Liver (tissue), 9 donors: ENCODE results near the gene TOGARAM2. TPM values are rescaled to one million over a fixed set of nuclear protein-coding genes. Genes with fewer than 3 reads are reported as not detected.

Experiments
- DNase-seq: peaks from one replicate; pipeline ENCODE4 v3.0.0-alpha.2; 2017; ENCODE audit warnings: low spot score
- H3K27ac ChIP-seq, 2 donors: one replicate each; pipeline ENCODE4 v1.7.0; 2013; ENCODE audit warnings: inconsistent platforms in 2 of 2, low read length in 2 of 2, control low read depth in 1 of 2, low read depth in 1 of 2, mild to moderate bottlenecking in 1 of 2
- H3K27me3 ChIP-seq, 4 donors: one replicate each; pipeline versions ENCODE4 v1.6.1 to v1.7.0; 2013; ENCODE audit warnings: low read length in 3 of 4, inconsistent platforms in 1 of 4, mild to moderate bottlenecking in 1 of 4, moderate library complexity in 1 of 4; ENCODE audit not compliant: control insufficient read depth in 4 of 4, insufficient read depth in 4 of 4
- H3K36me3 ChIP-seq, 4 donors: one replicate each; pipeline versions ENCODE4 v1.6.1 to v1.7.0; 2013; ENCODE audit warnings: low read length in 3 of 4, mild to moderate bottlenecking in 3 of 4, low read depth in 1 of 4, moderate library complexity in 1 of 4; ENCODE audit not compliant: control insufficient read depth in 4 of 4, insufficient read depth in 3 of 4
- H3K4me1 ChIP-seq, 4 donors: one replicate each; pipeline versions ENCODE4 v1.6.1 to v1.7.0; 2013; ENCODE audit warnings: low read length in 3 of 4, mild to moderate bottlenecking in 3 of 4, moderate library complexity in 1 of 4; ENCODE audit not compliant: control insufficient read depth in 4 of 4, insufficient read depth in 4 of 4
- H3K4me3 ChIP-seq, 3 donors: one replicate each; pipeline versions ENCODE4 v1.6.1 to v1.7.0; 2013; ENCODE audit warnings: low read length in 3 of 3, control low read depth in 1 of 3, low read depth in 1 of 3, mild to moderate bottlenecking in 1 of 3
- H3K9ac ChIP-seq, 2 donors: one replicate each; pipeline ENCODE4 v1.7.0; 2013; ENCODE audit warnings: low read length in 2 of 2, mild to moderate bottlenecking in 2 of 2, moderate library complexity in 2 of 2, control low read depth in 1 of 2, low read depth in 1 of 2
- H3K9me3 ChIP-seq, 4 donors: one replicate each; pipeline versions ENCODE4 v1.6.1 to v1.7.0; 2013; ENCODE audit warnings: low read length in 3 of 4; ENCODE audit not compliant: control insufficient read depth in 4 of 4
- EGR1 ChIP-seq, 2 donors: IDR thresholded peaks; 2 replicates each; pipeline ENCODE4 v1.6.1; 2016 to 2018; ENCODE audit warnings: antibody characterized with exemption in 2 of 2, low read depth in 2 of 2
- GABPA ChIP-seq, 2 donors: IDR thresholded peaks in 1 of 2; conservative IDR thresholded peaks in 1 of 2; 2 replicates each; pipeline ENCODE4 v1.6.1; 2016; ENCODE audit warnings: antibody characterized with exemption in 2 of 2, mild to moderate bottlenecking in 1 of 2, moderate library complexity in 1 of 2
- HNF4G ChIP-seq: IDR thresholded peaks from 2 replicates; pipeline ENCODE4 v1.6.1; 2016; ENCODE audit warnings: antibody characterized with exemption
- JUND ChIP-seq, 2 donors: IDR thresholded peaks; 2 replicates each; pipeline ENCODE4 v1.6.1; 2016; ENCODE audit warnings: antibody characterized with exemption in 2 of 2
- NR2F2 ChIP-seq: IDR thresholded peaks from 2 replicates; pipeline ENCODE4 v1.6.1; 2016; ENCODE audit warnings: antibody characterized with exemption
- RXRA ChIP-seq, 2 donors: IDR thresholded peaks; 2 replicates each; pipeline ENCODE4 v1.6.1; 2017 to 2018; ENCODE audit warnings: antibody characterized with exemption in 2 of 2, mild to moderate bottlenecking in 1 of 2
- SP1 ChIP-seq: IDR thresholded peaks from 2 replicates; pipeline ENCODE4 v1.6.1; 2018; ENCODE audit warnings: antibody characterized with exemption, mild to moderate bottlenecking
- YY1 ChIP-seq: IDR thresholded peaks from 2 replicates; pipeline ENCODE4 v1.6.1; 2016; ENCODE audit warnings: antibody characterized with exemption, mild to moderate bottlenecking
- WGBS: extraction: QIAGEN DNeasy Blood & Tissue Kit; methylation state at CpG from one replicate; pipeline ENCODE4 v1.1.7; 2013; 5-methylcytosine and 5-hydroxymethylcytosine counted together
- polyA plus RNA-seq, 2 donors: library from polyadenylated mRNA; stranded (reverse) in 1 of 2; unstranded in 1 of 2; fragments of 200-250 nt in 1 of 2; fragments of >200 nt in 1 of 2; fragmentation: Nextera tagmentation in 1 of 2; extraction: Ambion mirVana in 1 of 2; gene quantifications; one replicate each; pipeline versions ENCODE4 v1.2.1 to v1.2.3, GENCODE V29; 2013 to 2015
- total RNA-seq, 2 donors: library from RNA; depleted of rRNA; stranded (reverse); fragments of >200 nt; gene quantifications; one replicate each; pipeline ENCODE4 v1.2.3, GENCODE V29; 2014
- TF ChIP-seq, protein P1 (sequence below): IDR thresholded peaks from 2 replicates; pipeline ENCODE4 v1.6.1; 2016; ENCODE audit warnings: antibody characterized with exemption, mild to moderate bottlenecking
- TF ChIP-seq, protein P2 (sequence below): IDR thresholded peaks from 2 replicates; pipeline ENCODE4 v1.6.1; 2016; ENCODE audit warnings: antibody characterized with exemption
- TF ChIP-seq, protein P3 (sequence below): fragments of 150-350 bp; IDR thresholded peaks from 2 replicates; pipeline ENCODE4 v1.5.1; 2017; ENCODE audit warnings: improper control_type of control experiment, low read depth, low read length; ENCODE audit not compliant: missing input control
- TF ChIP-seq, protein P4 (sequence below): IDR thresholded peaks from 2 replicates; pipeline ENCODE4 v1.6.1; 2016; ENCODE audit warnings: antibody characterized with exemption
- donor health status: healthy.
- donor health status: healthy.
- donor health status: healthy.
- donor health status: healthy.
- donor health status: healthy.

The TOGARAM2 gene
- total and polyA plus RNA-seq, 4 donors, result 0.15 to 0.42 (median 0.19) TPM; not detected in 1

DNA sequence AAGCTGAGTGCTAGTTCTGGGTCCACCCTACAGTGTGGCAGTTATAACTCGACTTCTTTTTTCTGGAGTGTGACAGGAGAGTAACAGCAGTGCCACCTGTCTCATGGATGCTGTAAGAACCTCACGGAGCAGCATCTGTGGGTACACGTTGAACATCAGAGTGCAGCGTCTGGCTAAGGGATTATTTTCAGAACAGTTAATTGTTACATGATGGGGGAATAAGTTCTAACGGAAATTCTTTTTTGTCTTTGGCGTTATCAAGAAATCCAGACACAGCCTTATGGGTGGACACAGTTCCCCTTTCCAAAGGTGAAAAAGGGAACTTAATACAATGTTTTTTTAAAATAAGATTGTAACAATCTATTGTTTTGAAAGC lies 28.3 kb upstream of the TOGARAM2 start:
- H3K36me3 ChIP-seq, result peaks cover 2 to 10% (median 5%) of the 10 kb centered on the region in 4 donors
- H3K27ac ChIP-seq, result no peak overlapping the region
- H3K9ac ChIP-seq, result no peak overlapping the region
- H3K9me3 ChIP-seq, result no peaks in the 10 kb centered on the region
- TF ChIP-seq GABPA (IDR thresholded peaks at IDR 0.05 in 1 of 2, conservative IDR thresholded peaks at IDR 0.05 in 1 of 2), result no peak
- TF ChIP-seq RXRA (IDR thresholded peaks at IDR 0.05), result no peak
- TF ChIP-seq YY1, result no peak
- no peak for TF ChIP-seq HNF4G
- TF ChIP-seq JUND (IDR thresholded peaks at IDR 0.05), result no peak
- TF ChIP-seq, protein P1, sequence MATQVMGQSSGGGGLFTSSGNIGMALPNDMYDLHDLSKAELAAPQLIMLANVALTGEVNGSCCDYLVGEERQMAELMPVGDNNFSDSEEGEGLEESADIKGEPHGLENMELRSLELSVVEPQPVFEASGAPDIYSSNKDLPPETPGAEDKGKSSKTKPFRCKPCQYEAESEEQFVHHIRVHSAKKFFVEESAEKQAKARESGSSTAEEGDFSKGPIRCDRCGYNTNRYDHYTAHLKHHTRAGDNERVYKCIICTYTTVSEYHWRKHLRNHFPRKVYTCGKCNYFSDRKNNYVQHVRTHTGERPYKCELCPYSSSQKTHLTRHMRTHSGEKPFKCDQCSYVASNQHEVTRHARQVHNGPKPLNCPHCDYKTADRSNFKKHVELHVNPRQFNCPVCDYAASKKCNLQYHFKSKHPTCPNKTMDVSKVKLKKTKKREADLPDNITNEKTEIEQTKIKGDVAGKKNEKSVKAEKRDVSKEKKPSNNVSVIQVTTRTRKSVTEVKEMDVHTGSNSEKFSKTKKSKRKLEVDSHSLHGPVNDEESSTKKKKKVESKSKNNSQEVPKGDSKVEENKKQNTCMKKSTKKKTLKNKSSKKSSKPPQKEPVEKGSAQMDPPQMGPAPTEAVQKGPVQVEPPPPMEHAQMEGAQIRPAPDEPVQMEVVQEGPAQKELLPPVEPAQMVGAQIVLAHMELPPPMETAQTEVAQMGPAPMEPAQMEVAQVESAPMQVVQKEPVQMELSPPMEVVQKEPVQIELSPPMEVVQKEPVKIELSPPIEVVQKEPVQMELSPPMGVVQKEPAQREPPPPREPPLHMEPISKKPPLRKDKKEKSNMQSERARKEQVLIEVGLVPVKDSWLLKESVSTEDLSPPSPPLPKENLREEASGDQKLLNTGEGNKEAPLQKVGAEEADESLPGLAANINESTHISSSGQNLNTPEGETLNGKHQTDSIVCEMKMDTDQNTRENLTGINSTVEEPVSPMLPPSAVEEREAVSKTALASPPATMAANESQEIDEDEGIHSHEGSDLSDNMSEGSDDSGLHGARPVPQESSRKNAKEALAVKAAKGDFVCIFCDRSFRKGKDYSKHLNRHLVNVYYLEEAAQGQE, result no peak
- no peak overlapping the region for H3K4me3 ChIP-seq
- DNase-seq, result no peak
- WGBS, result 66% methylated on average over 6 of the region's 6 CpGs
- peaks cover 4 to 17% (median 9%) of the 10 kb centered on the region in 4 donors for H3K4me1 ChIP-seq
- no peaks in the 10 kb centered on the region for H3K27me3 ChIP-seq

DNA sequence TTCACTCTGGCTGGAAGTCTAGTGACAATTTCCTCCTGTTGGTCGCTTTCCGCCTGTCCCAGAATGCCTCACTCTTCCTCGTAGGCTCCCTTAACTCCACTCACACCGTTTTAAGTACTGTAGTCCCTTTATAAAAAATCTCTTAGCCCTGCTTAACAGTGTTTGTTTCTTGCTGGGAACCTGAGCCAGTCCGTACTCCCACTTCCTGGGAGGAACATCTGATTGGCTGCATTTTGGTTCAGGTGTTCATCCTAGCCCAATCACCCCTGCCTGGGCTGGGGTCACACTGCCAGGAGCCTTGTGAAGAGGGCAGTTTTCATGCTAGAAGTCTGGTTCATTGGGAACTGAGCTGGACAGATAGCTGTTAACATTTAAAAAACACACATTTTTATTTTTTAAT lies 25.6 kb upstream of the TOGARAM2 start:
- H3K27me3 ChIP-seq, result no peaks in the 10 kb centered on the region
- 54% methylated on average over 5 of the region's 5 CpGs for WGBS
- DNase-seq, result no peak
- no peaks in the 10 kb centered on the region for H3K9me3 ChIP-seq
- no peaks in the 10 kb centered on the region for H3K36me3 ChIP-seq
- H3K27ac ChIP-seq, result no peak overlapping the region
- no peak overlapping the region for H3K9ac ChIP-seq
- no peak overlapping the region for H3K4me3 ChIP-seq
- peaks cover 4 to 17% (median 9%) of the 10 kb centered on the region in 4 donors for H3K4me1 ChIP-seq
- no peak for TF ChIP-seq HNF4G
- TF ChIP-seq, protein P2, sequence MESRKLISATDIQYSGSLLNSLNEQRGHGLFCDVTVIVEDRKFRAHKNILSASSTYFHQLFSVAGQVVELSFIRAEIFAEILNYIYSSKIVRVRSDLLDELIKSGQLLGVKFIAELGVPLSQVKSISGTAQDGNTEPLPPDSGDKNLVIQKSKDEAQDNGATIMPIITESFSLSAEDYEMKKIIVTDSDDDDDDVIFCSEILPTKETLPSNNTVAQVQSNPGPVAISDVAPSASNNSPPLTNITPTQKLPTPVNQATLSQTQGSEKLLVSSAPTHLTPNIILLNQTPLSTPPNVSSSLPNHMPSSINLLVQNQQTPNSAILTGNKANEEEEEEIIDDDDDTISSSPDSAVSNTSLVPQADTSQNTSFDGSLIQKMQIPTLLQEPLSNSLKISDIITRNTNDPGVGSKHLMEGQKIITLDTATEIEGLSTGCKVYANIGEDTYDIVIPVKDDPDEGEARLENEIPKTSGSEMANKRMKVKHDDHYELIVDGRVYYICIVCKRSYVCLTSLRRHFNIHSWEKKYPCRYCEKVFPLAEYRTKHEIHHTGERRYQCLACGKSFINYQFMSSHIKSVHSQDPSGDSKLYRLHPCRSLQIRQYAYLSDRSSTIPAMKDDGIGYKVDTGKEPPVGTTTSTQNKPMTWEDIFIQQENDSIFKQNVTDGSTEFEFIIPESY, result no peak
- TF ChIP-seq, protein P3, sequence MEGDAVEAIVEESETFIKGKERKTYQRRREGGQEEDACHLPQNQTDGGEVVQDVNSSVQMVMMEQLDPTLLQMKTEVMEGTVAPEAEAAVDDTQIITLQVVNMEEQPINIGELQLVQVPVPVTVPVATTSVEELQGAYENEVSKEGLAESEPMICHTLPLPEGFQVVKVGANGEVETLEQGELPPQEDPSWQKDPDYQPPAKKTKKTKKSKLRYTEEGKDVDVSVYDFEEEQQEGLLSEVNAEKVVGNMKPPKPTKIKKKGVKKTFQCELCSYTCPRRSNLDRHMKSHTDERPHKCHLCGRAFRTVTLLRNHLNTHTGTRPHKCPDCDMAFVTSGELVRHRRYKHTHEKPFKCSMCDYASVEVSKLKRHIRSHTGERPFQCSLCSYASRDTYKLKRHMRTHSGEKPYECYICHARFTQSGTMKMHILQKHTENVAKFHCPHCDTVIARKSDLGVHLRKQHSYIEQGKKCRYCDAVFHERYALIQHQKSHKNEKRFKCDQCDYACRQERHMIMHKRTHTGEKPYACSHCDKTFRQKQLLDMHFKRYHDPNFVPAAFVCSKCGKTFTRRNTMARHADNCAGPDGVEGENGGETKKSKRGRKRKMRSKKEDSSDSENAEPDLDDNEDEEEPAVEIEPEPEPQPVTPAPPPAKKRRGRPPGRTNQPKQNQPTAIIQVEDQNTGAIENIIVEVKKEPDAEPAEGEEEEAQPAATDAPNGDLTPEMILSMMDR, result no peak
- TF ChIP-seq, protein P4, sequence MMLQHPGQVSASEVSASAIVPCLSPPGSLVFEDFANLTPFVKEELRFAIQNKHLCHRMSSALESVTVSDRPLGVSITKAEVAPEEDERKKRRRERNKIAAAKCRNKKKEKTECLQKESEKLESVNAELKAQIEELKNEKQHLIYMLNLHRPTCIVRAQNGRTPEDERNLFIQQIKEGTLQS, result no peak
- no peak for TF ChIP-seq JUND (IDR thresholded peaks at IDR 0.05)
- TF ChIP-seq NR2F2, result no peak
- no peak for TF ChIP-seq EGR1 (IDR thresholded peaks at IDR 0.05; ENCODE audit: low read depth in 2 of 2)
- no peak for TF ChIP-seq RXRA (IDR thresholded peaks at IDR 0.05)
- no peak for TF ChIP-seq SP1
- TF ChIP-seq GABPA (IDR thresholded peaks at IDR 0.05 in 1 of 2, conservative IDR thresholded peaks at IDR 0.05 in 1 of 2), result no peak
- TF ChIP-seq, protein P1, result no peak
